ENCODE results near the gene DYSF. TPM values are rescaled to one million over a fixed set of nuclear protein-coding genes. Genes with fewer than 3 reads are reported as not detected.
"Not testable (repeated sequence)": the region's sequence is repeated elsewhere in the genome, so short reads cannot be mapped to it uniquely, and the experiment has no call there.

The DYSF gene
- total RNA-seq, 1 experiment from 2014 or later = 2.2 TPM

DNA sequence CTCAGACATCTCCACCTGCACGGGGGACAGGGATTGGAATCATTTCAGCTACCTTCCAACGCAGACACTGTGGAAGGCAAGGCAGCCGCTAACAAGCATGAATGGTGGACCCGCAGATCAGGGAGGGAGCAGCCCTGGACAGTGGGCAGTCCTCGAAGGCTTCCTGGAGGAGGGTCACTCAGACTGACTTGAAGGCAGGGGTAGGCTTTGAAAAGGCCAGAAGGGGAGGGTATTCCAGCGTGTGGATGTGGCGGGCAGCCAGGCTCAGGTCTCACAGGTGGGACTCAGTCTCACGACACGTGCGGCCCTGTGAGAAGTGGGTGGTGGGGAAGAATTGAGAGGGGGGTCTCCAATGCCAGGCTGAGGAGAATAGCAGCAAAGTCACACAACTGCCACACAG lies 29.9 kb downstream of the DYSF start:
- no peak overlapping the region for H3K4me3 Mint-ChIP-seq (ENCODE audit: unreplicated experiment)
- H3K9me3 ChIP-seq = no peaks in the 10 kb centered on the region
- peaks cover 5% of the 10 kb centered on the region for H3K27me3 Mint-ChIP-seq (ENCODE audit: insufficient read depth, unreplicated experiment)
- no peak overlapping the region for H3K27ac Mint-ChIP-seq (ENCODE audit: unreplicated experiment)
- intact Hi-C loops (cut with micrococcal nuclease; ENCODE audit: unreplicated experiment) = no loop called here
- H3K4me1 ChIP-seq = peaks cover 5% of the 10 kb centered on the region; the same call in 1 of the 2 replicates
- ChIA-PET POLR2A (no interaction called here), CTCF (no interaction called here)
- no peaks in the 10 kb centered on the region for H3K36me3 ChIP-seq (ENCODE audit: control insufficient read depth, insufficient read depth, low read length)
- H3K4me1 Mint-ChIP-seq (ENCODE audit: low read depth, unreplicated experiment) = peaks cover 12% of the 10 kb centered on the region
- H3K27me3 ChIP-seq (replicated peaks; ENCODE audit: control insufficient read depth, insufficient read depth, low read length) = no peaks in the 10 kb centered on the region
- no peak overlapping the region for H3K4me3 ChIP-seq (ENCODE audit: low read depth, low read length)
- H3K36me3 Mint-ChIP-seq (ENCODE audit: insufficient read depth, unreplicated experiment) = no peaks in the 10 kb centered on the region
- TF ChIP-seq, protein P1, sequence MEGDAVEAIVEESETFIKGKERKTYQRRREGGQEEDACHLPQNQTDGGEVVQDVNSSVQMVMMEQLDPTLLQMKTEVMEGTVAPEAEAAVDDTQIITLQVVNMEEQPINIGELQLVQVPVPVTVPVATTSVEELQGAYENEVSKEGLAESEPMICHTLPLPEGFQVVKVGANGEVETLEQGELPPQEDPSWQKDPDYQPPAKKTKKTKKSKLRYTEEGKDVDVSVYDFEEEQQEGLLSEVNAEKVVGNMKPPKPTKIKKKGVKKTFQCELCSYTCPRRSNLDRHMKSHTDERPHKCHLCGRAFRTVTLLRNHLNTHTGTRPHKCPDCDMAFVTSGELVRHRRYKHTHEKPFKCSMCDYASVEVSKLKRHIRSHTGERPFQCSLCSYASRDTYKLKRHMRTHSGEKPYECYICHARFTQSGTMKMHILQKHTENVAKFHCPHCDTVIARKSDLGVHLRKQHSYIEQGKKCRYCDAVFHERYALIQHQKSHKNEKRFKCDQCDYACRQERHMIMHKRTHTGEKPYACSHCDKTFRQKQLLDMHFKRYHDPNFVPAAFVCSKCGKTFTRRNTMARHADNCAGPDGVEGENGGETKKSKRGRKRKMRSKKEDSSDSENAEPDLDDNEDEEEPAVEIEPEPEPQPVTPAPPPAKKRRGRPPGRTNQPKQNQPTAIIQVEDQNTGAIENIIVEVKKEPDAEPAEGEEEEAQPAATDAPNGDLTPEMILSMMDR (IDR thresholded peaks at IDR 0.05; ENCODE audit: insufficient read depth in 1 of 2, low read depth in 1 of 2, low read length in 1 of 2, severe bottlenecking in 1 of 2, unreplicated experiment in 1 of 2) = no peak
- H3K9me3 Mint-ChIP-seq (ENCODE audit: unreplicated experiment) = no peaks in the 10 kb centered on the region
- BruUV-seq (replicated peaks) = no TSS peak
- DNase-seq = no peak

DNA sequence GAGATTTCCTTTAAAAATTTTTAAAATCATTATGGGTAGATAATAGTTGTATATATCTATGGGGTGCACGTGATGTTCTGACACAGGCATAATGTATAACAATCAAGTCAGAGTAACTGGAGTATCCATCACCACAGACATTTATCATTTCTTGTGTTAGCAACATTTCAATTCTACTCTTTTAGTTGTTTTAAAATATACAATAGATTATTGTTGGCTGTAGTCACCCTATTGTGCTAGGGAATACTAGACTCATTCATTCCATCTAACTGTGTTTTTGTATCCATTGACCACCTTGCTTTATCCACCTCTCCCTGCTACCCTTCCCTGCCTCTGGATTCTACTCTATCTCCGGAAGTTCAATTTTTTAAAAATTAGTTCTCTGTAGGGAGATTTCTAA lies 31.0 kb downstream of the DYSF start:
- BruUV-seq (replicated peaks) = no TSS peak
- H3K9me3 Mint-ChIP-seq (ENCODE audit: unreplicated experiment) = no peaks in the 10 kb centered on the region
- no peaks in the 10 kb centered on the region for H3K36me3 Mint-ChIP-seq (ENCODE audit: insufficient read depth, unreplicated experiment)
- intact Hi-C loops (cut with micrococcal nuclease; ENCODE audit: unreplicated experiment) = no loop called here
- no peak overlapping the region for H3K4me3 Mint-ChIP-seq (ENCODE audit: unreplicated experiment)
- Histone ChIP-seq H3K36me3 (ENCODE audit: control insufficient read depth, insufficient read depth, low read length) (no peaks in the 10 kb centered on the region), H3K4me1 (no peaks in the 10 kb centered on the region), H3K4me3 (ENCODE audit: low read depth, low read length) (no peak overlapping the region), H3K9me3 (no peaks in the 10 kb centered on the region), H3K27me3 (replicated peaks; ENCODE audit: control insufficient read depth, insufficient read depth, low read length) (no peaks in the 10 kb centered on the region)
- TF ChIP-seq, protein P1 (IDR thresholded peaks at IDR 0.05; ENCODE audit: insufficient read depth in 1 of 2, low read depth in 1 of 2, low read length in 1 of 2, severe bottlenecking in 1 of 2, unreplicated experiment in 1 of 2) = no peak
- H3K4me1 Mint-ChIP-seq (ENCODE audit: low read depth, unreplicated experiment) = peaks cover 2% of the 10 kb centered on the region
- ChIA-PET CTCF (no interaction called here), POLR2A (no interaction called here)
- no peak overlapping the region for H3K27ac Mint-ChIP-seq (ENCODE audit: unreplicated experiment)
- DNase-seq = no peak
- peaks cover 3% of the 10 kb centered on the region for H3K27me3 Mint-ChIP-seq (ENCODE audit: insufficient read depth, unreplicated experiment)

DNA sequence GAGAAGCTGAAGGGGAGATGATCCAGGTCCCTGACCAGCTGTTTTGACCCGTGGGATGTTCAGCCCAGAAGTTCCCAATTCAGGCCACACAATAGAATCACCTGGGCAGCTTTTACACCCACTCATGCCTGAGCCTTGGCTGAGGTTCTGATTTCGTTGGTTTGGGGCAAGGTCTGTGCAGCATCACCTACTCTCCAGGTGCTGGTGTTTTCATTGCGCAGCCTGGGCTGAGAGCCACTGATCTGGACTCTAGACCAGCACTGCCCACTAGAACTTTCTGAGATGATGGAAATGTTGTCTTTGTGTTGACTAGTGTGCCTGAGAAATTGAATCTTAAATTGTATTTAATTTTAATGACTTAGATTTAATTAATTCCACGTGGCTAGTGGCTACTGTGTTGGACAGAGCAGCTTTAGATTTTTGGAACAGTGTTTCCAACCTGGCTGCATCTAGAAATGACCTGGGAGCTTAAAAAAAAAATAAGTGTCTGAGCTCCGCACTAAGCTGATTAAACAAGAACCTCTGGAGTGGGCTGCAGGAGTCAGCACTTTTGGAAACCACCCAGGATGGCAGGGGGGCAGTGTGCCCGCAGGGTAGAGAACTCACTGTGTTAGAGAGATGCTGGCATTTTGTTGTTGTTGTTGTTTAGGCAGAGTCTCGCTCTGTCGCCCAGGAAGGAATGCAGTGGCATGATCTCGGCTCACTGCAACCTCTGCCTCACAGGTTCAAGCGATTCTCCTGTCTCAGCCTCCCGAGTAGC lies 33.7 kb downstream of the DYSF start:
- Mint-ChIP-seq H3K27me3 (ENCODE audit: insufficient read depth, unreplicated experiment) (peaks cover 3% of the 10 kb centered on the region), H3K27ac (ENCODE audit: unreplicated experiment) (no peak overlapping the region), H3K4me1 (ENCODE audit: low read depth, unreplicated experiment) (no peaks in the 10 kb centered on the region), H3K4me3 (ENCODE audit: unreplicated experiment) (no peak overlapping the region), H3K36me3 (ENCODE audit: insufficient read depth, unreplicated experiment) (no peaks in the 10 kb centered on the region), H3K9me3 (ENCODE audit: unreplicated experiment) (no peaks in the 10 kb centered on the region)
- no peak overlapping the region for H3K4me3 ChIP-seq (ENCODE audit: low read depth, low read length)
- BruUV-seq (replicated peaks) = no TSS peak
- TF ChIP-seq, protein P1 (IDR thresholded peaks at IDR 0.05; ENCODE audit: insufficient read depth in 1 of 2, low read depth in 1 of 2, low read length in 1 of 2, severe bottlenecking in 1 of 2, unreplicated experiment in 1 of 2) = no peak
- intact Hi-C loops (cut with micrococcal nuclease; ENCODE audit: unreplicated experiment) = no loop called here
- CTCF ChIA-PET = interaction anchor here (0.5 kb wide), 1 partner anchor 92 kb away, joined by 3 read pairs; no protein-coding TSS in a partner anchor
- no peaks in the 10 kb centered on the region for H3K9me3 ChIP-seq
- DNase-seq = no peak
- POLR2A ChIA-PET = no interaction called here
- H3K4me1 ChIP-seq = no peaks in the 10 kb centered on the region
- H3K27me3 ChIP-seq (replicated peaks; ENCODE audit: control insufficient read depth, insufficient read depth, low read length) = no peaks in the 10 kb centered on the region
- H3K36me3 ChIP-seq (ENCODE audit: control insufficient read depth, insufficient read depth, low read length) = no peaks in the 10 kb centered on the region

DNA sequence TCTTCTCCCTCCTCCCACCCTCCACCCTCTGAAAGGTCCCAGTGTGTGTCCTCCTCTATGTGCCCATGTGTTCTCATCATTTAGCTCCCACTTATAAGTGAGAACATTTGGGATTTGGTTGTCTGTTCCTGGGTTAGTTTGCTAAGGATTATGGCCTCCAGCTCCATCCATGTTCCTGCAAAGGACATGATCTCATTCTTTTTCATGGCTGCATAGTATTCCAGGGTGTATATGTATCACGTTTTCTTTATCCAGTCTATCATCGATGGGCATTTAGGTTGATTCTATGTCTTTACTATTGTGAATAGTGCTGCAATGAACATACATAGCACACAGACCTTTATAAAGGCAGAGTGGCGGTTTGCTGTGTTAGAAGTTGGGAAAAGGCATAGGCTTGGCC lies 38.2 kb downstream of the DYSF start:
- H3K4me1 ChIP-seq; H3K36me3 ChIP-seq (ENCODE audit: control insufficient read depth, insufficient read depth, low read length); BruUV-seq (replicated peaks); intact Hi-C loops (cut with micrococcal nuclease; ENCODE audit: unreplicated experiment); H3K36me3 Mint-ChIP-seq (ENCODE audit: insufficient read depth, unreplicated experiment); H3K9me3 ChIP-seq; H3K4me3 Mint-ChIP-seq (ENCODE audit: unreplicated experiment); POLR2A ChIA-PET; H3K27ac Mint-ChIP-seq (ENCODE audit: unreplicated experiment); H3K9me3 Mint-ChIP-seq (ENCODE audit: unreplicated experiment); H3K27me3 ChIP-seq (replicated peaks; ENCODE audit: control insufficient read depth, insufficient read depth, low read length); DNase-seq; H3K27me3 Mint-ChIP-seq (ENCODE audit: insufficient read depth, unreplicated experiment); H3K4me3 ChIP-seq (ENCODE audit: low read depth, low read length); H3K4me1 Mint-ChIP-seq (ENCODE audit: low read depth, unreplicated experiment); CTCF ChIA-PET: not testable (repeated sequence)

Data from Caco-2 (cell line).